Spleen (tissue), 7 donors: Measurements from ENCODE around the gene ADAMTSL3.

Experiments used
- POLR2A ChIP-seq, 3 donors: fragments of 450-650 bp; IDR thresholded peaks; one replicate each; pipeline ENCODE4 v1.5.1; 2017; ENCODE audit warnings: antibody characterized with exemption in 3 of 3, mild to moderate bottlenecking in 1 of 3
- TF ChIP-seq, protein P1 (sequence below), 11 experiments: fragments of 200-600 bp in 7 of 11; fragments of 450-650 bp in 4 of 11; sonication (generic) in 4 of 11; IDR thresholded peaks in 8 of 11; conservative IDR thresholded peaks in 3 of 11; 1 replicate in 7 of 11; 2 replicates in 4 of 11; pipeline versions ENCODE4 v1.4.0 to v1.8.0; 2016 to 2021; ENCODE audit warnings: antibody characterized with exemption in 11 of 11, inconsistent platforms in 4 of 11, mild to moderate bottlenecking in 1 of 11
- donor health status: DM: no; HTN: no; CAD: no; lungs with moderate emphysema.
- donor health status: DM: no; HTN: no; CAD: no.
- donor health status: DM: no; HTN: no; CAD: no.

- TF ChIP-seq, protein P1, sequence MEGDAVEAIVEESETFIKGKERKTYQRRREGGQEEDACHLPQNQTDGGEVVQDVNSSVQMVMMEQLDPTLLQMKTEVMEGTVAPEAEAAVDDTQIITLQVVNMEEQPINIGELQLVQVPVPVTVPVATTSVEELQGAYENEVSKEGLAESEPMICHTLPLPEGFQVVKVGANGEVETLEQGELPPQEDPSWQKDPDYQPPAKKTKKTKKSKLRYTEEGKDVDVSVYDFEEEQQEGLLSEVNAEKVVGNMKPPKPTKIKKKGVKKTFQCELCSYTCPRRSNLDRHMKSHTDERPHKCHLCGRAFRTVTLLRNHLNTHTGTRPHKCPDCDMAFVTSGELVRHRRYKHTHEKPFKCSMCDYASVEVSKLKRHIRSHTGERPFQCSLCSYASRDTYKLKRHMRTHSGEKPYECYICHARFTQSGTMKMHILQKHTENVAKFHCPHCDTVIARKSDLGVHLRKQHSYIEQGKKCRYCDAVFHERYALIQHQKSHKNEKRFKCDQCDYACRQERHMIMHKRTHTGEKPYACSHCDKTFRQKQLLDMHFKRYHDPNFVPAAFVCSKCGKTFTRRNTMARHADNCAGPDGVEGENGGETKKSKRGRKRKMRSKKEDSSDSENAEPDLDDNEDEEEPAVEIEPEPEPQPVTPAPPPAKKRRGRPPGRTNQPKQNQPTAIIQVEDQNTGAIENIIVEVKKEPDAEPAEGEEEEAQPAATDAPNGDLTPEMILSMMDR (IDR thresholded peaks at IDR 0.05 in 8 of 11, conservative IDR thresholded peaks at IDR 0.05 in 3 of 11) = peak in 5 of 11 experiments; percentile 6 to 33 (median 27)
- no peak for TF ChIP-seq POLR2A (IDR thresholded peaks at IDR 0.05)
Measured at GRCh38 chr15:83973816-83974215, 319.9 kb downstream of the ADAMTSL3 start.
